HG02798 (cell line): Measurements from ENCODE around the gene PLXNB2.

ENCODE experiments used
- ATAC-seq: cut with Tn5 transposase; IDR thresholded peaks from one replicate; pipeline ENCODE4 v1.9.1; 2021; ENCODE audit warnings: mild to moderate bottlenecking; ENCODE audit not compliant: unreplicated experiment, poor library complexity

PLXNB2 gene

GRCh38 chr22:50268655-50269113, 38.8 kb downstream of the PLXNB2 start:
- ATAC-seq, result no peak

- ATAC-seq, result no peak
Observed at GRCh38 chr22:50267591-50268390, 39.7 kb downstream of the PLXNB2 start.

GRCh38 chr22:50266994-50267393, 40.5 kb downstream of the PLXNB2 start:
- no peak for ATAC-seq

- no peak for ATAC-seq
Observed at GRCh38 chr22:50264946-50265669, 42.3 kb downstream of the PLXNB2 start.

- no peak for ATAC-seq
Observed at GRCh38 chr22:50264104-50264745, 43.2 kb downstream of the PLXNB2 start.

GRCh38 chr22:50262973-50263617, 44.4 kb downstream of the PLXNB2 start:
- ATAC-seq, result no peak

- ATAC-seq, result no peak
Observed at GRCh38 chr22:50262460-50262911, 45.0 kb downstream of the PLXNB2 start.

- ATAC-seq, result peak; percentile 38
Observed at GRCh38 chr22:50261615-50262459, 45.6 kb downstream of the PLXNB2 start, which contains the start of gene MAPK12. MAPK12 (minus strand) TSS chr22:50261683; CDS start chr22:50261509, 174 bp downstream.

GRCh38 chr22:50260801-50261614, 46.4 kb downstream of the PLXNB2 start:
- ATAC-seq, result peak; percentile 18

GRCh38 chr22:50260434-50260800, 47.0 kb downstream of the PLXNB2 start:
- ATAC-seq, result no peak

GRCh38 chr22:50259302-50259701, 48.1 kb downstream of the PLXNB2 start:
- ATAC-seq, result no peak

- no peak for ATAC-seq
Observed at GRCh38 chr22:50258361-50259292, 48.8 kb downstream of the PLXNB2 start.

- ATAC-seq, result no peak
Observed at GRCh38 chr22:50257451-50258360, 49.7 kb downstream of the PLXNB2 start.

- ATAC-seq, result no peak
Observed at GRCh38 chr22:50257041-50257440, 50.4 kb downstream of the PLXNB2 start.

GRCh38 chr22:50256258-50256862, 51.1 kb downstream of the PLXNB2 start:
- ATAC-seq, result no peak

GRCh38 chr22:50255607-50256006, 51.8 kb downstream of the PLXNB2 start:
- ATAC-seq, result no peak
